Stimulated activated naive CD4-positive, alpha-beta T cell treated with Interleukin-2 at 50 U/mL for 16 hours (primary cell): ENCODE measurements around the gene MIER2.

ENCODE experiments used
- DNase-seq: peaks from one replicate; lab custom pipeline; 2025; lab: John Stamatoyannopoulos, UW

Gene MIER2

DNA sequence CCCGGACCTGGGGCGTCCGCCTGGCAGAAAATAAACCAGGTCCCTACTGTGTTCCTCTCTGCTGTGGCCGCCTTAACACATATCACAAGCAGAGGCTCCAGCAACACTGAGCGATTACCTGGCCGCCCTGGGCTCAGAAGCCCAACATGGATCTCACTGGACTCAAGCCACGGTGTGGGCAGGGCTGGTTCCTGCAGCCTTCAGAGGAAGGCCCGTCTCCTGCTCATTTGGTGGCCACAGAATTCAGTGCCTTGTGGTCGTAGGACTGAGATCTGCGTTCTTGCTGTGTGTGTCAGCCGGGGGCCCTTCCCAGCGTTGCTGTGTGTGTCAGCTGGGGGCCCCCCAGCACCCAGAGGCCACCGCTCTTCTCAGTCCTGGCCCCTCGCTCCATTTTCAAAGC, 34.1 kb upstream of the MIER2 start:
- no peak for DNase-seq

DNA sequence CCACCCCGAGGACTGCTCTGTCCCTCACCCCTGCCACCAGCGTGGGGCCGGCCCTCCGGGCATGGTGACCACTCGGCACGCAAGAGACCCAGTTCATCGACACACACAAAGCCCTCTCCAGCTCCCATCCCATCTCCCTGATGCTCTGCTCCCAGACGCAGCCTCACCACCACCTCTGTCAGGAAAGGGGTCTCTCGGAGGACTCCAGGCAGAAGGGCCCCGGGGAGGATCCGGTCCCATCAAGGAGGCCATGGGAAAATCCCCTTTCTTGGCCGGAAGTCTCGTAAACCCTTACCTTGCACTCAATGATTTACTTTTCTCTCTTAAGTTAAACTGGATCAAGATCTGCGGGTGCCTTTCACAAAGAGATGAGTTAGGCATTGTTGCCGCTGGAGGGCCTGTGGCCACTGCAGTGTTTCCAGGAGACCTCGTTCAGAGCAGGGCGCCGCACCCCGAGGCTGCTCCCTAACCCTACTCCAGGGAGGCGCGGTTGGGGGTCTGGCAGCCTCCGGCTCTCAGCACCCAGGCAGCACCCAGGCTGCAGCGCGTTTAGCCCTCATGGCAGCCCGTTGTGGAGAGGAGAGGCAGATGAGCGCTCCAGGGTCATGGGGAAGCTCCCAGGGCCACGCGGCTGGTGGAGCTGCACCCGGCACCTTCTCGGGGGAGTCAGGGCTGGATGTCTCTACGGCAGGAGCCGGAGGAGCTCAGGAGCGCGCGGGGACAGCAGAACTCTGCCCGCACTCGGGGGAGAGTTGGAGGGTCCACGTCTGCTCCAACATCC, 33.4 kb upstream of the MIER2 start:
- DNase-seq, result no peak

DNA sequence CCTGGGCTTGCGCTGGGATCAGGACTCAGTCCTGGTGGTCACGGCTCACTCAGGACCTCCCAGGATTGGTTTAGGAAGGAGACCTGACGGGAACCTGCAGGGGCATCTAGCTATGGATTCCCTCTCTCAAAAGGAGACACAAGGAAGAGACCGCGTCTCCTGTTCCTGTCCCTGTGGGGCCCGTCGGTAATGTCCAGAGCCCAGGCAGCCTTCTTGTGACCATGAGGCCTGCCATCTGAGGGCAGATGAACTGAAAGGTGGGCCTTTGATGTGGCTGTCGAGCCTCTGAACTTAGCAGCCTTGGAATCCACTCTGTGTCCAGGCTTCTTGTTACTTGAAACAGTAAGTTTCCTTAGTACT, 31.5 kb upstream of the MIER2 start:
- no peak for DNase-seq

DNA sequence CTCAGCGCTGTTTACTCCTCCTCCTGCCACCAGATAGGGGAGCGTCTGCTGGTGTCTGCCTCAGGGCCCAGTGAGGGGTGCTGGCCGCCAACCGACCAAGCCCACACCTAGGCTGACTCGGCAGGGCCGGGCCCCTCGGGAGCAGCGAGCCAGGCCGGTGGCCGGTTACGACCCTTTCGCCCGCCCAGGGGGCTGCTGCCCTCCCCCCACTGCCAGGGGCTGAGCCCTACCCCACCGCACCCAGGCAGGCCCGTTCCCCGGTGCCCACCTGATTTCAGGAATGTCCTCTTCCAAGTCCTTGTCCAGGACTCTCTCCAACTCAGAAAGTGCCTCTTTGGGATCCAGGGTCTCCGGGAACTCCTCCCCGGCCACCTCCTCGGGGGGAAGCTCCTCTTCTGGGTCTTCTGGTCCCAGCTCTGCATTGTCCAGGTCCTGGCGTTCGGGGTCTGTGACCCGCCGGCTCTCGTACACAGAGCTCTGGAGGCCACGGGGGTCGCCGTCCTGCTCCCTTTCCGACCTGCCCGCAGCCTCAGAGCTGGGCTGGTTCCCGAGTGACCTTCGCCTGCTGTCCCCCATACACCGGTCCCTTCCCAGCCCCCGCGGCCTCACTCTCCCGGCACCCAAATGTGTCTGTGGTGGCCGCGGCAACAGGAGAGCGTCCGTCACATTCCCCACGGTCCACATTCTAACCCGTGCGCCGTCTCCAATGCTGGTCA, 31.0 kb upstream of the MIER2 start:
- no peak for DNase-seq

DNA sequence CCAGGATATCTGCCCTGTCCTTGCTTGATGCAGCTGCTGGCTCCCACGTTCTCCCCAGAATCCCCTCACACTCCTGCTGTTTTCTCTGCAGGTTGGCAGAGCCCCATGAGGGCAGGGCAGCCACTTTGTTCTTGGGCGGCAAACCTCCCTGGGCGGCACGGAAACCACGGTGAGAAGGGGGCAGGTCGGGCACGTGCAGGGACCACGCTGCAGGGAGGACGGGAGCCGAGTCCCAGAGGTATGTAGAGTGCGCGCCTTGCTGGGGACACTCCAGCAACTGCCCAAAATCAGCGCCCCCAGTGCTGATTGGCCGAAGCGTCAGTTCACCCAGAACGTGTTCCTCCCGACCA, 30.3 kb upstream of the MIER2 start:
- DNase-seq, result no peak

DNA sequence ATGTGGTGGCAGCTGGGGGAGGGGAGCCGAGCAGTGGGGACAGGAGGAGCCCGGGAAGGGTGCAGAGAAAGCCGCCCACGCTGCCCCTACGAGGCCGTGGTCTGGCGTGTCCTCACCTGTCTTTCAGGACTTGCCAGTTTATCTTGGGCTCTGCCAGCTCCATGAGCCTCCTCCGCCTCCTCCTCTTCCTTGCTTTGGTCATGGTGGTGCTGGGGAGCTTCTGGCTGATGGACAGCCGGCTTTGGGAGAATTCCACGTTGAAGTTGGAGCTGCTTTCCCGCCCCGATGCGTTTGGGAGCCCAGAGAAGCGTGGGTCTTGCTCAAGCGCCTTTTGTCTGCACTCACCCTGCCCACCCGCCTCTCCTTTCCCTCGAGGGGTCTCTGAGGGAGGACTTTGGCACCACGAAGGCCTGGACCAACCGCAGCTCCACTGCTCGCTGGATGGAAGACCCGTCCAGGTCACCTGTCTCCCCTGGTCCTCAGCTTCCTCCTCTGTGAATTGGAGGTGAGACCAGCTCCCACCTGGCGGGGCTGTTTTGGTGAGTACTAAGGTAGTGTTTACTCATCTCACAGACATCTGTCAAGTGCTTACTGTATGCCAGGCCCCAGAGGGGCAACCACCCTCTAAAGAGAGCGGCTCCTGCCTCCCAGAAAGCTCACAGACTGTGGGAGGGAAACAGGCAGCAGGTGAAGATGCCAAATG, 29.7 kb upstream of the MIER2 start:
- DNase-seq, result no peak

DNA sequence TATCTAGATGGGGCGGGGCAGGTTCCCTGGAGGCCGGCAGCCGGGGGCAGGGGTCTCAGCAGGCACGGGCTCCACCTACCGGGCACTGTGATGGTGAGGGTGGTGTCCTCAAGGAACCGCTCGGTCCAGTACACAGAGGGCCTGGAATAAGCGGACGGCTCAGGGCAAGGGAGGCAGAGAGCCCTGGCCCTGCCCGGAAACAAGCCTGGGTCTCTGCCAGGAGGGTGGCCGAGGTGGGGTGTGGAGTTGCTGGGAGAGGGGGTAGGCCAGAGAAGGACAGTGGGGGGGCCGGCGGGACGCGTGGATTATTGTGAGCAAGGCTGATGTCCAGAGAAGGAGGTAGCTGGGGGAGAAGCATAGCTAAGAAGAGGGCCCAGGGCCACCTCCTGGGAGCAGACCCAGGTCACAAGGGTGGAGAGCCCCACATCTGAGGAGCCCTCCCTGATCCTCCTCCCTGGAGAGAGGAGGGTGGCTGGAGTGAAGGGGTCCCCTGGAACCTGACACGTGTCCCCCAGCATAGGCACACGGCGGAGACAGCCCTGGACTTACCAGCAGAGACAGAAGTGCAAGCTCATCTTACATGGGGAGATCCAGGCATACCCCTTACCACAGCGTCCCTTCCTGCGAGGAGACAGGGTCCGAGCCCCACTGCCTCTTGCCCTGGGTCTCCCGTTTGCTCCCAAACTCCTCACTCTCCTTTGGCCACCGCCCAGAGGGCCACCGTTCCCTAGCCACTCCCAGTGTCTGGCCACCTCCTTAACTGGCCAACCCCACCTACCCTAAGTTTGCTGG, 29.0 kb upstream of the MIER2 start:
- no peak for DNase-seq

DNA sequence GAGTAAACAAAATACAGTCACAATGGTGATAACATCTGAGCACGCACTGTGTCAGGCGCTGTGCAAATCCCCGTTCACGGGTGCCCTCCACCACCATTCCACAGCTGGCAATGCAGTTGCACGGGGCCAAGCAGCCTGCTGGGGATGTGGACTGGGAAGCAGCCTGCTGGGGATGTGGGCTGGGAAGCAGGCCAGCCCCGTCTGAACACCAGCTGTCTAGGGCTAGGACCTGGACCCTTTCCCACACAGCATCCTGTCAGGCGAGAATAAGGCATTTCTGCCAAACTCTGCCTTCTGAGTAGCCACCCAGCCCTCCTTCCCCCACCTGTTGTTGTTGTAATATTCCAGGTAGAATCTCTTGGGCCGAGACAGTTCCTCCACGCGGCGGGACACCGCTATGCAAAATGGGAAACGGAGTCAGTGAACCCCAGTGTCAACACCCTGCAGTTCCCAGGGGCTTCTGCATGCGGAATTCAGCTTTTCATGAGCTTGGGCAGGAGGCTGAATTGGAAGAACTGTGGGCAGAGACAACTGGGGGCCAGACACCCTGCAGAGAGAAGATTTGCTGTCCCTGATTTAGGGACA, 27.8 kb upstream of the MIER2 start:
- no peak for DNase-seq

DNA sequence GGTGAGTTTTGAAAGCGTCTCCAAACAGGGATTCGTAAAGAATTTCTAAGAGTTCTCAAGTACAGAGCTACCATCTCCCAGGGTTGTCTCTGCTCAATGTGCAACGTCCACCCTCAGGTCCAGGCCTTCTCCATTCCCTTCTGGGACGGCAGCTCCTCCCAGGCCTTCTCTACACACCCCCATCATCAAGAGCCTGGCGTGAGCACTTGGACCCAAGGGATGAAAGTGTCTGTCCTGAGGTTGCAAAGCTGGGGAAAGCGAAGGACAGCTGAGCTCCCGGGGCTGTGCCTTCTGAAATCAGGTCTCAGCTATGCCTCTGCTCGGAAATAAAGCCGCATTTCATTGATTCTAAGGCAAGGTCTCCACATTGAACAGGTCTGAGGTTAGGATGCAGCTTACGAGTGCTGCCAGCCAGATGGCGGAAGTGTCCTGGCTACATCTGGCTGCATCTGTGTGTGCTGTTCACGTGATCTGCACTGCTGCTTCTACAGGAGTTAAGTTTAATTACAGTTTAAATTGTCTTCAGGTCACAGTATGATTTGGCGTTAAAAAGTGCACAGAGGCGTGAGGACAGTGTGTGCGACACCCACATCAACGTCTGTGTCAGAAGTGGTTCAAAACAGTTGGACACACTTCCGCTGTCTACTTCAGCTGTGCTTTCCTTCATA, 27.0 kb upstream of the MIER2 start:
- no peak for DNase-seq

DNA sequence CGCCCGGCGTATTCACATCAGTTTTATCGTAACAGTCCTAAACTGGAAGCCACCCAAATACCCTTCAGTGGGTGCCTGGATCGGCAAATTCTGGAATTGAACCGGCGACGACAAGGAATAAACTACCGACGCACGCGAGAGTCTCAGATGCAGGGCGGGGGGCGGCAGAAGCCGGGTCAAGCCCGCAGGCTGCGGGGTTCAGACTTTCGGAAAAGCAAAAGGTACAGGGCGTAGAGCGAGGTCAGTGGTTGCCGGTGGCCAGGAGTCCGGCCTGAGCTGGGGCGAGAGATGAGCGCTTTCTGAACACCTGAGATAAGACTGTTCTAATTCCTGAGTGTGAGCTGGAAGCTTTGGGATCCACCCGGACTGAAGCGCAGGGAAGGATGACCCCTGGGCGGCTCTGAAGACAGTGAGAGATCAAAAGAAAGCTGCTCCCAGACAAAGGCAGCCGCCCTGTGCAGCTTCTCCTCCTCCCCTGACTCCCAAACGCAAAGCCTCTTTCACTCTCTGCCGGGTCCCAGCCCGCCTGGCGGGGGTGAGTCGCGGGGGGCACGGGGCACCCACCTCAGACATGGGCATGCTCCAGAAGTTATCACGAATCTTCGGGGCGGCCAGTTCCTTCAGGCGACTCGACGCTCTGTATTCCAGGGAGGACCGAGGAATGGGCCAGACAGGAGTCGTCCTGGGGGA, 26.2 kb upstream of the MIER2 start:
- no peak for DNase-seq

DNA sequence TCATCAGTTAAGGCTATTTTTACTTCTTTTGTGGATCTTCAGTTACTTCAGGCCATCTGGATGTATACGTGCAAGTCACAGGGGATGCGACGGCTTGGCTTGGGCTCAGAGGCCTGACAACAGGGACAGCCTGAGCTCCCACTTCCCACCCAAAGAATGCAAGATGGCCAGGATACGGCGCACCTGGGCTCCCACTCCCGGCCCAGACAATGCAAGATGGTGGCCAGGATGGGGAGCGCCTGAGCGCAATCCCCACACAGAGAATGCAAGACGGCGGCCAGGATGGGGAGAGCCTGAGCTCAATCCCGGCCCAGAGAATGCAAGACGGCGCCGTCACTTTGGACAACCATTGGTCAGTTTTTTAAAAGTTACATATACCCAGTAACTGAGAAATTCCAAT, 25.3 kb upstream of the MIER2 start:
- DNase-seq, result no peak

DNA sequence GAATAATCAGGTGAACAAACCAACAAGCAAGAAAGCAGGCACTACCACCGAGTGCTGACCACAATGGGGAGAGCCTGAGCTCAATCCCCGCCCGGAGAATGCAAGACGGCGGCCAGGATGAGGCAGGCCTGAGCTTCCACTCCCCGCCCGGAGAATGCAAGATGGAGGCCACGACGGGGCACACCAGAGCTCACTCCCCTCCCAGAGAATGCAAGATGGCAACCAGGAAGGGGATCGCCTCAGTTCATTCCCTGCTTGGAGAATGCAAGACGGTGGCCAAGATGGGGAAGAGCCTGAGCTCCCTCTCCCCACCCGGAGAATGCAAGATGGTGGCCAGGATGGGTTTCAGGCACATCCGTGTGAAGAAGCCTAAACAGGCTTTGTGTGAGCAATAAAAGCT, 24.7 kb upstream of the MIER2 start:
- no peak for DNase-seq

DNA sequence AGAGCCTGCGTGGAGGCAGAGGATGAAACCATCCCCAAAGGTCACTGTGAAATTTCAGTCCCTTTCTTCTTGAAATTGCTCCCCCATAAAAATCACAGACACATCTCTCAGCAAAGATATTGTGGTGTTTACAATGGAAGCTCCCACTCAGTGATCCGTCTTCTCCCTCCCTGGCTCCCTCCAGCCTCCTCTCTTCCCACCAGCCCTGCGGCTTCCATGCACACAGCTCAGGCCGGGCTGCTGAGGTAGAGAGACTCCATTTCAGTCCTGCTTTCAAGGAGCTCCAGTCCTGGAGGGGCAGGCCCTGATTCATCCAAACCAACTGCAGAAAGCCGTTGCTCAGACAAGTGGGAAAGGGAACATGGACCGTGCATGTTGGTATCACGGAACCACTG, 24.0 kb upstream of the MIER2 start:
- no peak for DNase-seq

DNA sequence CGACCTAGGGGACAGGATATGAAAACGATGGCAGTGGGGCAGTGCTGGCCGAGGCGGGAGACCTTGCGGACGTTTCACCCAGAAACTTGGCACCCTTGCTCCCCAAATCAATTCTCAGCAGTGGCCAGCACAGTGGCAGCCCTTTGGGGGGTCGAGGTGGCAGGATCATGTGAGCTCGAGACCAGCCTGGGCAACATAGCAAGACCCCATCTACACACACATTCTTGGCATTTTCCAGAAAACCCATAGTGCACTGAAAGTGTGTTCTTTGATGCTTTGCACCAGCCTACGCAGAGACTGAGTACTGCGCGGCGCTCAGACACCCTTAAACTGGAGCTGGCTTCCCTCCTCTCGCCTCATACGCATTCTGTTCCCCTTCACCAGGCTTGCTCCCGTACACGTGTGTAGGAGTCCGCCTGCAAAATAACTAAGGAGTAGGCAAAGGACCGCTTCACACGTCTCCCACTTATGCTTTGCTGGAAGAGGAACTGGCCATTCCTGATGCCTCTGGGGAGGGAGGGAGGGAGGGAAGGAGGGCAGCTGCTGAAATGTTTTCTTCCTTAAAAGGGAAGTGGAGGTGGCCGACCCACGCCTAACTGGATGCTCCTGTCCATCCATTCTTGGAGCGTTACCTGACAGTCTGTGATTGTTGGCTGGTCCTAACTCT, 23.5 kb upstream of the MIER2 start:
- no peak for DNase-seq

DNA sequence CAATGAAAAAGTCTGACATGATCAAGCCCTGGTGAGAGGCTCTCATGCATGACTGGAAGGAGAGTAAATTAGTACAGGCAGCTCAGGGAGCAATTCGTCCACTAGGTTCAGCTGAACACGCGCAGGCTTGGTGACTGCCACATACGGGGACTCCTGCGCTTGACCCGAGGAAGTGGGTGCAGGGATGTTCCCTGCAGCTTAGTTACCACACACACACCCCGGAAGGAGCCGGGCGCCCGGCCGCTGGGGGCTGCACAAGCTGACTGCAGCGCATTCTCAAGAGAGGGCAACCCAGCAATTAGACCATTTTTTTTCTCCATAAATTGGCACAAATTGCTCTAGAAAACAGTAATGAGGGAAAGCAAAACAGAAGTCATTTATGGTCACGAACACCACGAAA, 23.0 kb upstream of the MIER2 start:
- DNase-seq, result no peak

DNA sequence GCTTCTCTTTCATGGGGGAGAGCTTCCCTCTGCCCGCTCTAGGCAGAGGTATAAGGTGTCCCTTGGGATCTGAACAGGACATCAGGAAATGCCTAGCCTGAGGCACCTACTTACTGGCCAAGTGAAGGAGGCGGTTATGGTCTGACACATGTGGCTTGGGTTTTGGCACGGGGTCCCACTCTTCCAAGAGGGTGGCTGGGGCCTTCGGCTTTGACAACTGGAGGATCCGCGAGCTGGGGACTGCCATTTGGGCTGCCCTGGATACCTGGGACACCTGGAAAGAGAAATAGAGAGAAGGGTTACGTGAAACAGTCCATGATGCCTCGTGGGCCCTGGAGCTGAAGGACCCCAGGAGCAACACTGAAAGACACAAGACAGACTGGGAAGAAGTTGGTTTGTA, 22.4 kb upstream of the MIER2 start:
- DNase-seq, result no peak

DNA sequence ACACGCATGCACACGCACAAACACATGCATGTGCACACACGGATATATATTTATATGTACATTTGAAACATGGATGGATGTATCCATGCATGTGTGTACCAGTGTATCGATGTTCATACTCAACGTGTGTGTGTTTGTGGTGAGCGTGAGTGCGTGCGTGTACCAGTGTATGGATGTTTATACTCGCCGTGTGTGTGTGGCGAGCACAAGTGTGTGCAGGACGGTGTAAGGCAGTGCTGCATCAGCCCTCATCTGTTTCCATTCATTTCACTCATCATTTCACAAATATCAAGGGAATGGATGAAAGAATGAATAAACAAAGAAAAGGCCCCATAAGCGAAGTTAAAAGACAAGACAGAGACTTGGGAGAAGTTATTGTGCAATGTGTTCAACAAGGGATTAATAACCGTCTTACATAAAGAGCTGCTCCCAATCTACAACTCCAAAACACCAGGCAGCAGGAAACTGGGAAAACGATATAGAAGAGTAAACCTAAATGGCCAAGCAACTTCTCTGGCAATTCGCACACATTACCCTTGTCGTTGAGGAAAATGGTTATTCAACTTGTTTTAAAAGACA, 21.7 kb upstream of the MIER2 start:
- DNase-seq, result no peak

DNA sequence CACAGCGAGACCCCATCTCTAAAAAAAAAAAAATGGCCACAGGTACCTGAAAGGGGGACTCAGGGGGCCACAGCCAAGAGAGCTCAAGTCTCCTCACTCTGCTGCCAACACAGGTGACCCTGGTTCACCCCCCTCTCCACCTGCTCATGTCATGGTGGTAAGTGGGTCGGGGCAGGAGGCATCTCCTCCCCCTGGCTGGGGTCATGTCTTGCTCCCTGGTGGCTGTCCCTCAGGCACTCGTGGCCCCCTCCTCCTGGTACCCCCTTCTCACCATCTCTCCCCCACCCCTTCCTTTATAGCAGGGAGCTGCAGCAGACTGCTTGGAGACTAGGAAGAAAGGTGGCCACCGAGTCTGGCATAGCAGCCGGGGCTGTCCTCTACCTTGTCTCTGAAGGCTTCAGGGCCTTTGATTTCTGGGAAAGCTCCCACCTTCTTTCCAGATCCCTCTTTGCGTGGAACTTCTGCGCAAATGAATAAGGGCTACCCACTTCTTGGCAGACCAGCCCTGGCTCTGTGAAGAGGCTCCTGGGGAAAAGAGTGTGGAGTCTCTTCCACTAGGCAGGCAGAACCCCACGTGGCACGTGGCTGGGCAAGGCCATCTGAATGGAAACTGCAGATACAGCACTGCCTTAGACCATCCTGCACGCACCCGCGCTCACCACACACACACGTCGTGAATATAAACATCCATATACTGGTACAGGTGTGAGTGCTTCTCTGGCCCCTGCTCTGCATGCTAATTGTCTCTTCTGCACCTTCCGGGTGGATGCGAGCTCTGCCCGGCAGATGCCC, 20.1 kb upstream of the MIER2 start:
- DNase-seq, result no peak

DNA sequence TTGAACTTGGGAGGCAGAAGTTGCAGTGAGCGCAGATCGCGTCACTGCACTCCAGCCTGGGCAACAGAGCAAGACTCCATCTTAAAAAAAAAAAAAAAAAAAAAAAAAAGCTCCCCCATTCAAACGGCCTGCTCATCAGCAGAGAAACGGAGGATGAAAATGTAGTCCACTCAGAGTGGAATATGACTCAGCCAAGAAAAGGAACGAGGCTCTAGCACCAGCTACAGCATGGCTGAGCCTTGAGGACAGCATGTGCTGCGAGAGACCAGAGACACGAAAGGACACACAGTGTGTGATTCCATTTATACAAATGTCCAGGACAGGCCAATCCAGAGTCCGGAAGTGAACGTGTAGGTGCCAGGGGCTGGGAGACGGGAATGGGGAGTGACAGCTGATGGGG, 18.1 kb upstream of the MIER2 start:
- no peak for DNase-seq
